Measurements from ENCODE around the gene TRPM8. TPM values are rescaled to one million over a fixed set of nuclear protein-coding genes. Genes with fewer than 3 reads are reported as not detected.
A peak's percentile ranks its signal among the peaks of the same experiment; 100 is the strongest.

Gene TRPM8
- total and polyA plus RNA-seq, 3 donors from 2014 or later: 0.79 to 5.2 (median 2.2) TPM

DNA sequence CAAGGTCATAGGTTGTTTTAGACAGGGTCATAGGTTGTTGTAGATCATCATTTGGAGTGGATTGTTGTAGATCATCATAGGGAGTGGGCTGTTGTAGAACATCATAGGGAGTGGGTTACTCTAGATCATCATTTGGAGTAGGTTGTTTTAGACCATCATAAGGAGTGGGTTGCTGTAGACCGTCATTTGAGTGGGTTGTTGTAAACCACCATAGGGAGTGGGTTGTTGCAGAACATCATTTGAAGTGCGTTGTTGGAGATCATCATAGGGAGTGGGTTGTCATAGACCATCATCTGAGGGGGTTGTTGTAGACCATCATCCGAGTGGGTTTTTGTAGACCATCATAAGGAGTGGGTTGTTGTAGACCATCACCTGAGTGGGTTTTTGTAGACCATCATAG is 9.5 kb upstream of the TRPM8 start:
- Histone ChIP-seq H3K36me3 (ENCODE audit: low read depth, missing control alignments) (no peaks in the 10 kb centered on the region), H3K27ac (no peak overlapping the region), H3K9me3 (no peaks in the 10 kb centered on the region), H3K27me3 (no peaks in the 10 kb centered on the region), H3K4me3 (no peak overlapping the region), H3K4me1 (no peaks in the 10 kb centered on the region)
- 83 to 89% methylated on average over 3 of the region's 3 CpGs for WGBS, 2 donors
- no peak for DNase-seq
- intact Hi-C loops (cut with DNase I; ENCODE audit: low total_unique reads): no loop called here
- TF ChIP-seq POLR2A (IDR thresholded peaks at IDR 0.05): no peak
- no peak for TF ChIP-seq CTCF (IDR thresholded peaks at IDR 0.05)

DNA sequence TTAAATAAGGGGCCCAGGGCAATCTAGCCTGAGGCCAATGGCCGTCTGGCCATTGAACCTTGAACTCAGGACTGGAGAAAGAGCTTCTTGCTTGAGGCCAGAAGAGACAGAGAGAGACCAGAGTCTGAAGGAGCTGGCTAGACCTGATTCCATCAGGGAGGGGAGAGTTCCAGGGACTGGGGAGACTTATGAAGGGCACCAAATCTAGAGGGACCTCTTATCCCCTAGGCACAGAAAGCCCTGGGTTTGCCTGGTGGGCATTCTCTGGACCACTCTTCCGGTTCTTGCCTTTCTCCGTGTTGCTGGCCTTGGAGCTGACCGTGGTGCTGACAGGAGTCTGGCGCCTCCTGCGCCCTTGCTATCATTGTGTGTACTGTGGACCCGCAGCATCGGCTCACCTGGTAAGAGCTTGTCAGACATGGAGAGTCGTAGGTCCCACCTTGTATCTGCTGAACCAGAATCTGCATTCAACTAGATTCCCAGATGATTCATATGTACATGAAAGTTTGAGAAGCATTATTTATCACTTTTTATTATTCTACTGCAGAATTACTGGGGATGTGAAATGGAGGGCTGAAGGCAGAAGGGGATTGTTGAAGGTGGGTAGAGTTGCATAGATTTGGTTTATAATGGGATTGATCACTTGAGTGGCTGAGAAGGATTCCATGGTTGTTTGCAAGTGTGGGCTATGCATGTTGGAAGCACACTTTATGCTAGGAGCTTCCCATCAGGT is 4.3 kb upstream of the TRPM8 start:
- intact Hi-C loops (cut with DNase I; ENCODE audit: low total_unique reads): no loop called here
- 8 to 34% methylated on average over 3 to 9 of the region's 9 CpGs for WGBS, 2 donors
- H3K4me1 ChIP-seq: no peaks in the 10 kb centered on the region
- H3K4me3 ChIP-seq: no peak overlapping the region
- no peak overlapping the region for H3K27ac ChIP-seq
- peak; percentile 49 for DNase-seq
- no peaks in the 10 kb centered on the region for H3K36me3 ChIP-seq (ENCODE audit: low read depth, missing control alignments)
- no peaks in the 10 kb centered on the region for H3K27me3 ChIP-seq
- H3K9me3 ChIP-seq: no peaks in the 10 kb centered on the region
- TF ChIP-seq POLR2A (IDR thresholded peaks at IDR 0.05): no peak
- TF ChIP-seq CTCF (IDR thresholded peaks at IDR 0.05): no peak

GRCh38 chr2:233915128-233915527 is 2.0 kb upstream of the TRPM8 start:
- H3K27ac ChIP-seq: no peak overlapping the region
- H3K4me1 ChIP-seq: no peaks in the 10 kb centered on the region
- 33 to 46% methylated on average over 2 of the region's 2 CpGs for WGBS, 2 donors
- no peak overlapping the region for H3K4me3 ChIP-seq
- no peaks in the 10 kb centered on the region for H3K9me3 ChIP-seq
- no peak for TF ChIP-seq POLR2A (IDR thresholded peaks at IDR 0.05)
- TF ChIP-seq CTCF (IDR thresholded peaks at IDR 0.05): no peak
- no peaks in the 10 kb centered on the region for H3K36me3 ChIP-seq (ENCODE audit: low read depth, missing control alignments)
- no peaks in the 10 kb centered on the region for H3K27me3 ChIP-seq
- no peak for DNase-seq
- intact Hi-C loops (cut with DNase I; ENCODE audit: low total_unique reads): no loop called here

GRCh38 chr2:233919319-233919718 is 2.1 kb downstream of the TRPM8 start:
- WGBS, 2 donors: 93% methylated on average over 1 of the region's 1 CpG
- no peak overlapping the region for H3K27ac ChIP-seq
- TF ChIP-seq CTCF (IDR thresholded peaks at IDR 0.05) (no peak), POLR2A (IDR thresholded peaks at IDR 0.05) (no peak)
- no peak for DNase-seq
- H3K4me1 ChIP-seq: no peaks in the 10 kb centered on the region
- H3K27me3 ChIP-seq: no peaks in the 10 kb centered on the region
- intact Hi-C loops (cut with DNase I; ENCODE audit: low total_unique reads): no loop called here
- H3K36me3 ChIP-seq (ENCODE audit: low read depth, missing control alignments): no peaks in the 10 kb centered on the region
- no peaks in the 10 kb centered on the region for H3K9me3 ChIP-seq
- H3K4me3 ChIP-seq: no peak overlapping the region

DNA sequence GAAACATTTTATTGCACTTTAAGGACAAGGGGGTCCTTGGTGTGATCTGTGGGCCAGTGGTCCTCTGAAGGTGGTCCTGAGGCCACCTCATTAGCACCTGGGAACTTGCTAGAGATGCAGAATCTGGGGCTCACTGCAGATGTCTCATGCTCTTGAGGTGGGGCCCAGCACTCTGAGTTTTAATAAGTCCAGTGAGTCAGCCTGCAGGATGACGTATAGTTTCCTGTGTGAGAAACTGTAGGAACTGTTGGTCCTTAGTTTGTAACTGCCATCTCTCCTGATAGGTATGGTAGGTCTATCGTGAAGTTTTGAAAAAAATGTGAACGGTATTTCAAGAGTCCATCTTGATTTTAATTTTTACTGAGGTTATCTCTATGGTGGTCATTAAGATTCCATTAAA is 2.8 kb downstream of the TRPM8 start:
- H3K27ac ChIP-seq: no peak overlapping the region
- intact Hi-C loops (cut with DNase I; ENCODE audit: low total_unique reads): no loop called here

More for the DNA sequence above, 2.8 kb downstream of the TRPM8 start:
- H3K27me3 ChIP-seq: no peaks in the 10 kb centered on the region
- WGBS, 2 donors: 85 to 87% methylated on average over 3 of the region's 3 CpGs
- H3K9me3 ChIP-seq: no peaks in the 10 kb centered on the region
- H3K4me3 ChIP-seq: no peak overlapping the region
- no peak for DNase-seq
- no peak for TF ChIP-seq POLR2A (IDR thresholded peaks at IDR 0.05)
- no peak for TF ChIP-seq CTCF (IDR thresholded peaks at IDR 0.05)
- H3K4me1 ChIP-seq: no peaks in the 10 kb centered on the region
- no peaks in the 10 kb centered on the region for H3K36me3 ChIP-seq (ENCODE audit: low read depth, missing control alignments)

Data from testis (tissue), 3 donors.